NCI-H2107 (cell line): ENCODE measurements around the gene ZP1.
"Not testable (repeated sequence)": the region's sequence is repeated elsewhere in the genome, so short reads cannot be mapped to it uniquely, and the experiment has no call there.

ENCODE experiments used
- DNase-seq: peaks from one replicate; lab custom pipeline; 2025; lab: John Stamatoyannopoulos, UW

ZP1 gene

GRCh38 chr11:60878245-60879101 lies 11.1 kb downstream of the ZP1 start:
- DNase-seq: no peak

- no peak for DNase-seq
These were observed 11.8 kb downstream of the ZP1 start for GRCh38 chr11:60879104-60879503.

- DNase-seq: no peak
These were observed 12.7 kb downstream of the ZP1 start for GRCh38 chr11:60879971-60880588.

- DNase-seq: no peak
These were observed 13.4 kb downstream of the ZP1 start for GRCh38 chr11:60880643-60881282.

- no peak for DNase-seq
These were observed 20.2 kb downstream of the ZP1 start for GRCh38 chr11:60887556-60887955.

GRCh38 chr11:60889869-60890311 lies 22.5 kb downstream of the ZP1 start:
- no peak for DNase-seq

- no peak for DNase-seq
These were observed 23.4 kb downstream of the ZP1 start for GRCh38 chr11:60890696-60891095.

GRCh38 chr11:60891103-60891741 lies 23.9 kb downstream of the ZP1 start:
- DNase-seq: no peak

GRCh38 chr11:60895687-60896086 lies 28.3 kb downstream of the ZP1 start:
- no peak for DNase-seq

GRCh38 chr11:60897496-60897895 lies 30.2 kb downstream of the ZP1 start:
- DNase-seq: no peak

GRCh38 chr11:60899046-60899936 lies 31.9 kb downstream of the ZP1 start:
- DNase-seq: no peak

- DNase-seq: no peak
These were observed 32.6 kb downstream of the ZP1 start for GRCh38 chr11:60899977-60900376.

GRCh38 chr11:60900673-60901404 lies 33.5 kb downstream of the ZP1 start:
- DNase-seq: no peak

GRCh38 chr11:60902625-60903024 lies 35.3 kb downstream of the ZP1 start:
- no peak for DNase-seq

- DNase-seq: no peak
These were observed 37.7 kb downstream of the ZP1 start for GRCh38 chr11:60905047-60905446.

- no peak for DNase-seq
These were observed 38.3 kb downstream of the ZP1 start for GRCh38 chr11:60905551-60906113.

- peak; percentile 93 for DNase-seq
These were observed 39.0 kb downstream of the ZP1 start, which contains the start of gene PRPF19 for GRCh38 chr11:60906132-60906972. Gene PRPF19, minus strand, starts transcription at chr11:60906585. Its CDS starts 203 bp downstream, at chr11:60906382.

- no peak for DNase-seq
These were observed 41.5 kb downstream of the ZP1 start for GRCh38 chr11:60908803-60909202.

- not testable (repeated sequence) for DNase-seq
These were observed 42.4 kb downstream of the ZP1 start for GRCh38 chr11:60909680-60910280.
